Panc1 (cell line): ENCODE data around the gene KRTAP5-1.

ENCODE experiments used
- CTCF ChIP-seq: fragments of 450-650 bp; IDR thresholded peaks from 2 replicates; pipeline ENCODE4 v1.5.1; 2017; ENCODE audit warnings: mild to moderate bottlenecking
- POLR2AphosphoS5 ChIP-seq: IDR thresholded peaks from 2 replicates; pipeline ENCODE4 v1.6.1; 2012; ENCODE audit warnings: mild to moderate bottlenecking, low read depth, low read length, moderate library complexity
- TCF7L2 ChIP-seq: IDR thresholded peaks from 2 replicates; pipeline ENCODE4 v1.6.1; 2011; ENCODE audit warnings: mild to moderate bottlenecking, low read depth, low read length, inconsistent platforms

- no peak for TF ChIP-seq CTCF
- TF ChIP-seq POLR2AphosphoS5: no peak
- no peak for TF ChIP-seq TCF7L2
Observed at GRCh38 chr11:1619449-1619848, 34.4 kb upstream of the KRTAP5-1 start.
